Glutamatergic neuron (in vitro differentiated cells): Measurements from ENCODE around the gene PLEKHM3. TPM values are rescaled to one million over a fixed set of nuclear protein-coding genes. Genes with fewer than 3 reads are reported as not detected.

Experiments used
- DNase-seq: peaks from one replicate; pipeline ENCODE4 v3.0.0; 2022
- H3K27ac Mint-ChIP-seq: one replicate; pipeline ENCODE4 v1.8.0; 2020; ENCODE audit warnings: mild to moderate bottlenecking, mixed read lengths, inconsistent platforms; ENCODE audit not compliant: unreplicated experiment
- H3K27me3 Mint-ChIP-seq: one replicate; pipeline ENCODE4 v1.8.0; 2020; ENCODE audit warnings: mild to moderate bottlenecking, moderate library complexity, mixed read lengths, inconsistent platforms; ENCODE audit not compliant: unreplicated experiment
- H3K36me3 Mint-ChIP-seq: one replicate; pipeline ENCODE4 v1.8.0; 2020; ENCODE audit warnings: mild to moderate bottlenecking, mixed read lengths, inconsistent platforms; ENCODE audit not compliant: unreplicated experiment
- H3K4me1 Mint-ChIP-seq: one replicate; pipeline ENCODE4 v1.8.0; 2020; ENCODE audit warnings: mild to moderate bottlenecking, low read depth, mixed read lengths, inconsistent platforms; ENCODE audit not compliant: unreplicated experiment
- H3K4me3 Mint-ChIP-seq: one replicate; pipeline ENCODE4 v1.8.0; 2020; ENCODE audit warnings: mild to moderate bottlenecking, mixed read lengths, inconsistent platforms; ENCODE audit not compliant: unreplicated experiment
- H3K9me3 Mint-ChIP-seq: one replicate; pipeline ENCODE4 v1.8.0; 2020; ENCODE audit warnings: mild to moderate bottlenecking, moderate library complexity, mixed read lengths, inconsistent platforms; ENCODE audit not compliant: unreplicated experiment
- total RNA-seq: library from RNA; stranded (reverse); fragmentation: NEBNext Ultra II Directional; extraction: Animal tissue kit (Norgen Biotek cat#: 25700); gene quantifications from one replicate; pipeline ENCODE4 v1.2.1, GENCODE V29; 2021; ENCODE audit not compliant: unreplicated experiment
- TF ChIP-seq, protein P1 (sequence below): fragments of 200-600 bp; sonication (generic); IDR thresholded peaks from one replicate; pipeline ENCODE4 v1.5.0; 2021; ENCODE audit not compliant: partially characterized antibody, unreplicated experiment

The PLEKHM3 gene
- total RNA-seq, 1 donor from 2014 or later, result 19.5 TPM

DNA sequence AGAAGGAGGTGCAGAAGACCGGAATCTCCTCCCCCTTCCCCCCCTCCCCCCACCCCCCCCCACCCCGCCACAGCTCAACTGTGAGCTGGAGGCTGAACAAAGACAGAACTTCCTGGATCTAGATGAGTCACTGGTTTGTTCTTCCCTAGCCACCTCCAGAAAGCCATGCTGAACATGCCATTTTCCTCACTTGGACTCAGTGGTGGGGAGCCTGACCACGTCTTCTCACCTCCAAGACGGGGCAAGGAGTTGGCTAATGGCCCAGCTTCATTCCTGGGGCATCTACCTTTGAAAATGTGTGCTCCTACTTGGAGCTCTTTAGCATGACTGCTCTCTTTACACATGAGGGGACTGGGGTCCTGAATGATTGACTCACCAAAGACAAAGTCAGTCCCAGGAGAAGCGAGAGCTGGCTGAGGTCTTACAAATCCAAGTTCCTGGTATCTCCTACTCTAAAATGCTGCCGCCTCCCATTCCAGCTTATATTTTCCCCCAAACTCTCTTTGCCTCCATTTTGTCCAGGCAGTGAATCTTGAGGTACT, 233.0 kb downstream of the PLEKHM3 start:
- H3K27ac Mint-ChIP-seq, result no peak overlapping the region
- TF ChIP-seq, protein P1, sequence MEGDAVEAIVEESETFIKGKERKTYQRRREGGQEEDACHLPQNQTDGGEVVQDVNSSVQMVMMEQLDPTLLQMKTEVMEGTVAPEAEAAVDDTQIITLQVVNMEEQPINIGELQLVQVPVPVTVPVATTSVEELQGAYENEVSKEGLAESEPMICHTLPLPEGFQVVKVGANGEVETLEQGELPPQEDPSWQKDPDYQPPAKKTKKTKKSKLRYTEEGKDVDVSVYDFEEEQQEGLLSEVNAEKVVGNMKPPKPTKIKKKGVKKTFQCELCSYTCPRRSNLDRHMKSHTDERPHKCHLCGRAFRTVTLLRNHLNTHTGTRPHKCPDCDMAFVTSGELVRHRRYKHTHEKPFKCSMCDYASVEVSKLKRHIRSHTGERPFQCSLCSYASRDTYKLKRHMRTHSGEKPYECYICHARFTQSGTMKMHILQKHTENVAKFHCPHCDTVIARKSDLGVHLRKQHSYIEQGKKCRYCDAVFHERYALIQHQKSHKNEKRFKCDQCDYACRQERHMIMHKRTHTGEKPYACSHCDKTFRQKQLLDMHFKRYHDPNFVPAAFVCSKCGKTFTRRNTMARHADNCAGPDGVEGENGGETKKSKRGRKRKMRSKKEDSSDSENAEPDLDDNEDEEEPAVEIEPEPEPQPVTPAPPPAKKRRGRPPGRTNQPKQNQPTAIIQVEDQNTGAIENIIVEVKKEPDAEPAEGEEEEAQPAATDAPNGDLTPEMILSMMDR, result no peak
- no peaks in the 10 kb centered on the region for H3K36me3 Mint-ChIP-seq
- H3K27me3 Mint-ChIP-seq, result peaks cover 2% of the 10 kb centered on the region
- peaks cover 3% of the 10 kb centered on the region for H3K9me3 Mint-ChIP-seq
- no peak for DNase-seq
- H3K4me3 Mint-ChIP-seq, result no peak overlapping the region
- no peaks in the 10 kb centered on the region for H3K4me1 Mint-ChIP-seq

DNA sequence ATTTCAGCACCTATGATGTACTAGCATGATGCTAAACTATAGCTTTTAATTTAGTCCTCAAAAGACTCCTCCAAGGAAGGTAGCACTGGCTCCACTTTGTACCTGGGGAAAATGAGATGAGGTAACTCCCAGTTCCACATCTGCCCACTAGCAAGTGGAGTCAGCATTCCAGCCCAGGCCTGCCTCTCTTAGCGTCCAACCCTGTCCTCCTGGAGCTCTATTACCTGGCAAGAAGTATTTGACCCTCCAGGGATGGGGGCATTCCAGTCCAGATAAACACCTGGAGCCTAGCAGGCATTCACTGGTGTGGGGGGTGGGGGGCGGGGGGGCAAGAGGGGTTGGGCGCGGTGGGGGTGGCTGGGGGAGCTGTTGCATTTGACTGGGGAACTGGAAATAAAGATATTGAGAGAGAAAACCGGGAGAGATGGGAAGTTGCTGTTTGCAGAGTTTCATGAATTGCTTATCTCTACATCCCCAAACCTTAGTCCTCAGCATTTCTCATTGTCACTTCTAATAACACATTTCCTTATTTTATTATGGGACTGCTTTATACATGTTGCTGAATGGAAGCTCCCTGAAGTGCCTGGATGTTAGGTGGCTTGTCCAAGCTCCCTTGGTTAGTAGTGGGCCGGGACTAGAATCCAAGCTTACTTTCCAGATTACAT, 233.6 kb downstream of the PLEKHM3 start:
- Mint-ChIP-seq H3K4me3 (no peak overlapping the region), H3K4me1 (no peaks in the 10 kb centered on the region), H3K9me3 (peaks cover 3% of the 10 kb centered on the region), H3K27me3 (peaks cover 2% of the 10 kb centered on the region), H3K27ac (no peak overlapping the region), H3K36me3 (no peaks in the 10 kb centered on the region)
- no peak for DNase-seq
- TF ChIP-seq, protein P1, result no peak

DNA sequence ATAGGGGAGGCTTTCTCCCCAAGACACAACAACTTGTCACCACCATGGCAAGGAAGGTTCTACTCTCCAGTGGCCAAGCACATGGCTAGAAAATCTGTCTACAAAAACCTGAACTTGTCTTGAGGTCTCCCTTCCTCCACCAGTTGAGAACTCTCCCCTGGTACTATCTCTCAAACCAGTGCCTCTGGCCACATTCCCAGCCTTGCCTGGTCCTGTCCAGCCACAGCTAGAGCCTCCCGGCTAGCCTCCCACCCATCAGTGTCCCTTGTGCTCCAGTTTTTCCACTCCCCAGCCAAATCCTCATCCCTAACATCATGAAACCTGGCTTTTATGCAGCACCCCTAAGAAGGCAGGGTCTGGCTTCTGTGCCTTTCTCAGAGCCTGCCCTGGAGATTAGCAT, 234.4 kb downstream of the PLEKHM3 start:
- TF ChIP-seq, protein P1, result no peak
- no peak for DNase-seq
- Mint-ChIP-seq H3K27me3 (peaks cover 2% of the 10 kb centered on the region), H3K27ac (no peak overlapping the region), H3K36me3 (no peaks in the 10 kb centered on the region), H3K4me3 (no peak overlapping the region), H3K4me1 (no peaks in the 10 kb centered on the region), H3K9me3 (peaks cover 3% of the 10 kb centered on the region)

DNA sequence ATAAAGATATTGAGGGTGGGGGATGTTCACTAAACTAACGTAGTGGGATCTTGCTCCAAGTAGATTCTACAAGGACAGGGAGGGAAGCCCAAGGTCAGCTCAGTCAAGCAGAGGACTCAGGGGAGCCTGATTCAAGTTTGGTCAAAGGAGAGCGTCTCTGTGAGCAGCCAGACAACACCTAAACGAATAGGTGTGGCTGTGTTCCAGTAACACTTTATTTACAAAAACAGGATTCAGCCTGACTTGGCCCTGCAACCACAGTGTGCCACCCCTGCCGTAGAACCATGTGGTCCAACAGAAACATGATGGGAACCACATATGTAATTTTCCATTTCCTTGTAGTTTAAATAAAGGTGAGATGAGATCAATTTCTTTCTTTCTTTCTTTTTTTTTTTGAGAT, 237.5 kb downstream of the PLEKHM3 start:
- TF ChIP-seq, protein P1, result no peak
- H3K4me1 Mint-ChIP-seq, result no peaks in the 10 kb centered on the region
- H3K36me3 Mint-ChIP-seq, result no peaks in the 10 kb centered on the region
- DNase-seq, result no peak
- peaks cover 2% of the 10 kb centered on the region for H3K27me3 Mint-ChIP-seq
- H3K27ac Mint-ChIP-seq, result no peak overlapping the region
- H3K9me3 Mint-ChIP-seq, result peaks cover 3% of the 10 kb centered on the region
- no peak overlapping the region for H3K4me3 Mint-ChIP-seq

DNA sequence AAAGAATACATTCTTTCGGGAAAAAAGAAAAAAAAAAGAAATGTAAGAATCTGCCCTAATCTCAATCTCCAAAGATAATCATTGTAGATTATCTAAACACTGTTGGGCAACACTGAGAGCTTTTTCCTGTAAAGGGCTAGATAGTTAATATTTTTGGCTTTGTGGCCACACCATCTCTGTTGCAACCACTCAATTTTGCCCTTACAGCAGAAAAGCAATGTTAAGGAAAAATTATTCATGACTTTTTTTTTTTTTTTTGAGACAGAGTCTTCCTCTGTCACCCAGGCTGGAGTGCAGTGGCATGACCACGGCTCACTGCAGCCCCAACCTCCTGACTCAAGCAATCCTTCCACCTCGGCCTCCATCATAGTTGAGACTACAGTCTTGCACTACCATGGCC, 238.3 kb downstream of the PLEKHM3 start:
- no peak for DNase-seq
- peaks cover 3% of the 10 kb centered on the region for H3K9me3 Mint-ChIP-seq
- H3K4me1 Mint-ChIP-seq, result no peaks in the 10 kb centered on the region
- no peak overlapping the region for H3K27ac Mint-ChIP-seq
- H3K4me3 Mint-ChIP-seq, result no peak overlapping the region
- H3K36me3 Mint-ChIP-seq, result no peaks in the 10 kb centered on the region
- no peaks in the 10 kb centered on the region for H3K27me3 Mint-ChIP-seq
- TF ChIP-seq, protein P1, result no peak
